Fibroblast of the conjunctiva (primary cell): ENCODE results near the gene DEFB128.

ENCODE experiments used
- DNase-seq: peaks from one replicate; pipeline ENCODE4 v3.0.0-alpha.2; 2010; ENCODE audit warnings: low read depth

DEFB128 gene

DNA sequence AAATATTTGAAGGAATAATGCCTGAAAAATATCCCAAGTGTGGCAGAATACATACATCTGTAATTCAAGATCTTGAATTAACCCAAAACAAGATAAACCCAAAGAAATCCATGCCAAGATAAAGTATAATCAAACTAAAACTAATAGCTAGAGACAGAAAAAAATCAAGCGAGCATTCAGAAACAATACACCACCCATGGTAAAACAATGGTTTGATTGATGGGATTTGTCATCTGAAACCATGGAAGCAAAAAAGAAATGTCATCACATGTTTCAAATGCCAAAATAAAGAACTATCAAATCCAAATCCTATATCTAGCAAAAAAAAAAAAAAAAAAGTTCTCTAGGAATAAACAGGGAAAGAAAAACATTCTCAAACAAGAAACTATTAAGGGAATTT lies 37.4 kb downstream of the DEFB128 start:
- DNase-seq: no peak

DNA sequence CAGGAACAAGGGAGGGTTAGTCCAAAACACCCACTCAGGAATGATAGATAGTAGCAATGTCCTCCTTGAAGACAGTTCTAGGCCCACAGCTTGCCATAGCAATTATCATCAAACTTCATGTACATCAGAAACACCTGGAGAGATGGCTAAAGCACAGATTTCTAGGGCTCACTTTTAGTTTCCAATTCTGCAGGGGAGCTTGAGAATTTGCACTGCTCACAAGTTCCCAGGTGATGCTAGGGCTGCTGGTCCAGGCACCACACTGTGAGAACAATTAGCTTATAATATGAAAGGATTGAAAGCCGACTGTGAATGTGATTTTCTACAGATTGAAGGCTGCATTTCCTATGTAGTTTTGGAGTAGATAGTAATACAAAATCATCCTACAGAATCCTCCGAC lies 43.6 kb downstream of the DEFB128 start:
- no peak for DNase-seq

DNA sequence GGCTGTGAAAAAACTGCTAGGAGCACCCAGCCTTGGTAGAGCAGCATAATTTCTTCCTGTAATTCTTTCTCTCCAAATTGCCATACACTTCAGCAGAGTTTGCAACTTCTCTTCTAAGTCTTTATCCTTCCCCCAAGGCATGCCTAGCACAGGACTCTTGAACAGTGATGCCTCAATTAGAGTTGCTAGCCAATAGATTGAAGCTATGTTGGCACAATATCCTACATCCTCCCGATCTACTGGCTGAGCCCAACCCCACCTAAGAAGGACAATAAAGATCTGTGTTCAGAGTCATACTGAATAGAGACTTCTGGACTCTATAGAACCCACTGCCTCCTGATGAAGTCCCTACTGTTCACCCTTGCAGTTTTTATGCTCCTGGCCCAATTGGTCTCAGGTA lies 47.2 kb downstream of the DEFB128 start, which contains the start of gene DEFB126:
Gene DEFB126, plus strand, starts transcription at position 301 of the 400 bp plus-strand sequence. Its CDS starts 39 bp downstream, at position 340.
- DNase-seq: no peak
